Sigmoid colon (tissue), 3 donors: ENCODE results near the gene EPO.

Source experiments
- CTCF ChIP-seq, 4 experiments: fragments of 450-650 bp in 3 of 4; fragments of 200-600 bp in 1 of 4; IDR thresholded peaks; one replicate each; pipeline ENCODE4 v1.5.1; 2016 to 2019; ENCODE audit warnings: antibody characterized with exemption in 4 of 4, mild to moderate bottlenecking in 3 of 4, moderate library complexity in 2 of 4
- POLR2A ChIP-seq, 2 donors: fragments of 450-650 bp; IDR thresholded peaks; one replicate each; pipeline ENCODE4 v1.6.1; 2016; ENCODE audit warnings: antibody characterized with exemption in 2 of 2, mild to moderate bottlenecking in 2 of 2, moderate library complexity in 2 of 2

- TF ChIP-seq CTCF (IDR thresholded peaks at IDR 0.05), result peak; percentile 74 to 93 (median 90)
- TF ChIP-seq POLR2A (IDR thresholded peaks at IDR 0.05), result no peak
Observed at GRCh38 chr7:100691676-100692577, 28.3 kb upstream of the EPO start.
